ENCODE data around the gene PRRX2. TPM values are rescaled to one million over a fixed set of nuclear protein-coding genes. Genes with fewer than 3 reads are reported as not detected.

Gene PRRX2
- total RNA-seq, 1 donor from 2014 or later, result 20.8 TPM

GRCh38 chr9:129643706-129644105 is 21.7 kb upstream of the PRRX2 start:
- Mint-ChIP-seq H3K9me3 (no peaks in the 10 kb centered on the region), H3K27ac (no peak overlapping the region), H3K36me3 (no peaks in the 10 kb centered on the region), H3K4me1 (ENCODE audit: unreplicated experiment) (peaks cover 15% of the 10 kb centered on the region), H3K27me3 (peaks cover 3% of the 10 kb centered on the region), H3K4me3 (peak overlapping the region; percentile 34)
- no peak for TF ChIP-seq CTCF (conservative IDR thresholded peaks at IDR 0.05)
- DNase-seq (ENCODE audit: extremely low spot score, unreplicated experiment), result no peak

DNA sequence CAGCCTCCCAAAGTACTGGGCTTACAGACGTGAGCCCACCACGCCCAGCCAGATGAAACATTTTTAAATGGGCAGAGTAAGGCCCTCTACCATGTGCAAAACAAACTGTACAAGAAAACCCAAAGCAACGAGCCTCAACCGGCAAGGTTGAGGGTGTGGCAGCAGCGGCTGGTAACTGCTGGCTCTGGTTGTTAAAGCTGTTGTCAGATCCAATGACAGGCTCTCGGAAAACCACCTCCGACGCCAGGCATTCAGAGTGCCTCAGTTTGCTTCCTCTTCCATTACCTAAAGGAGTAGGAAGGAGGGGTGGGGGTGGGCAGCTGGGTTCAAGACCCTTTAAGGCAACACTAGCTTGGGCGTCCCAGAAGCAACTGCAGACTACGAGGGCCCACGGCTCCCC is 21.1 kb upstream of the PRRX2 start:
- no peaks in the 10 kb centered on the region for H3K36me3 Mint-ChIP-seq
- peaks cover 16% of the 10 kb centered on the region for H3K4me1 Mint-ChIP-seq (ENCODE audit: unreplicated experiment)
- H3K27ac Mint-ChIP-seq, result no peak overlapping the region
- no peak overlapping the region for H3K4me3 Mint-ChIP-seq
- H3K27me3 Mint-ChIP-seq, result peaks cover 3% of the 10 kb centered on the region
- no peak for TF ChIP-seq CTCF (conservative IDR thresholded peaks at IDR 0.05)
- H3K9me3 Mint-ChIP-seq, result no peaks in the 10 kb centered on the region
- DNase-seq (ENCODE audit: extremely low spot score, unreplicated experiment), result no peak

DNA sequence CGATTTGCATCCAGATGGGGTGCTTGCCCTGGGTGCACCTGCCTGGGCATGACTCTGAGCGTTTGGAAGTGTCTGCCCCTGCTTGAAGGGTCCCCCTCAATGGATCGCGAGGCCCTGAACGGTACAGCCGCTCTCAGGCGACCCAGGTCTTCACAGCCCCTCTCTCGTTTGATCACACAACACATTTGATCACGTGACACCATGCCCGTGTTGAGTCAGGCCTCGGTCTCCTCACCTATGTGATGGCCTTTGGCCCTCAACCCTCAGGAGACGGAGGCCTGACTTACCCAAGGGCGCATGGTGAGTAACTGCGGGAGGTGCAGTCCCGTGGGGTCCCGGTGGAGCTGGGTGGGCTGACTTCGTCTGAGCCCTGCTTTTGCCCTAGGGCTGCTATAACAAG is 20.5 kb upstream of the PRRX2 start:
- peaks cover 22% of the 10 kb centered on the region for H3K4me1 Mint-ChIP-seq (ENCODE audit: unreplicated experiment)
- DNase-seq (ENCODE audit: extremely low spot score, unreplicated experiment), result no peak
- peaks cover 3% of the 10 kb centered on the region for H3K27me3 Mint-ChIP-seq
- TF ChIP-seq CTCF (conservative IDR thresholded peaks at IDR 0.05), result no peak
- no peaks in the 10 kb centered on the region for H3K36me3 Mint-ChIP-seq
- H3K9me3 Mint-ChIP-seq, result no peaks in the 10 kb centered on the region
- no peak overlapping the region for H3K27ac Mint-ChIP-seq
- no peak overlapping the region for H3K4me3 Mint-ChIP-seq

DNA sequence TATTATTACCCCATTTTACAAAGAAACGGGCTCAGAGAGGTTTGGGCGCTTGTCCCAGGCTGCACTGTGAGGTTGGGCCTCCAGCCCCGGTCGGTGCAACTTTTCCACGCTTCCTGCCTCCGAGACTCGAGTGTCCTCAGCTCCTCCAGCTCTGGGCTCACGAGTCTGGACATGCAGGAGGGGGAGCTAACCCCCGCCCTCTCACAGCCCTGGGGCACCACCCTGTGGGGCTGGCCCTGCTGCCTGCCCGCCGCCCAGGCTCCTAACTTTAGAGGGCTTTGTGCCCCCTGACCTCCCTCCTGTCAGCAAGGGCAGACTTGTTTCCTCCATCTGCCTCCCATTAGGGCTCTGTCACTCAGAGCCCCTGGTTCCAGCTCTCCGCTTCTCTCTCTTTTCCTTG is 19.2 kb upstream of the PRRX2 start:
- Mint-ChIP-seq H3K9me3 (no peaks in the 10 kb centered on the region), H3K27me3 (peaks cover 3% of the 10 kb centered on the region), H3K36me3 (no peaks in the 10 kb centered on the region), H3K4me3 (no peak overlapping the region), H3K27ac (no peak overlapping the region), H3K4me1 (ENCODE audit: unreplicated experiment) (peaks cover 22% of the 10 kb centered on the region)
- no peak for TF ChIP-seq CTCF (conservative IDR thresholded peaks at IDR 0.05)
- DNase-seq (ENCODE audit: extremely low spot score, unreplicated experiment), result no peak

DNA sequence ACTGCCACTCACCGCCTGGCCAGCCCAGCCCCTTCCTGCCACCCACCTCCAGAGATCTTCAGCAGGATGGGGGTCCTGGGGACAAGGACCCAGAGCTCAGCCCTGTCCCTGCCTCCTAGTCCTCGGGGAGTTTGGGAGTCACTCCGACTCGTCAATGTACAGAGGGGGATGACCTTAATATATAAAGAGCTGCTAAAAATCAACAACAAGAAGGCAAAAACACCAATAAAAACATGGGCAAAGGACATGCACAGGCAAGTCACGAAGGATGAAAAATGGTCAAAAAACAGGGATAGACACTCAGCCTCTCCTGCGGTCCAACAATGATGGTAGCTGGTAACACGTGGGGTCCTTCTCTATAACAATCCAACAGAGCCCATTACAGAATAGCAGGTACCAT is 18.8 kb upstream of the PRRX2 start:
- H3K9me3 Mint-ChIP-seq, result no peaks in the 10 kb centered on the region
- H3K27ac Mint-ChIP-seq, result no peak overlapping the region
- H3K36me3 Mint-ChIP-seq, result no peaks in the 10 kb centered on the region
- H3K4me1 Mint-ChIP-seq (ENCODE audit: unreplicated experiment), result peaks cover 24% of the 10 kb centered on the region
- peaks cover 3% of the 10 kb centered on the region for H3K27me3 Mint-ChIP-seq
- TF ChIP-seq CTCF (conservative IDR thresholded peaks at IDR 0.05), result no peak
- H3K4me3 Mint-ChIP-seq, result no peak overlapping the region
- DNase-seq (ENCODE audit: extremely low spot score, unreplicated experiment), result no peak

GRCh38 chr9:129647635-129648034 is 17.8 kb upstream of the PRRX2 start:
- H3K27ac Mint-ChIP-seq, result no peak overlapping the region
- peaks cover 24% of the 10 kb centered on the region for H3K4me1 Mint-ChIP-seq (ENCODE audit: unreplicated experiment)
- no peaks in the 10 kb centered on the region for H3K36me3 Mint-ChIP-seq
- H3K9me3 Mint-ChIP-seq, result no peaks in the 10 kb centered on the region
- no peak for TF ChIP-seq CTCF (conservative IDR thresholded peaks at IDR 0.05)
- H3K27me3 Mint-ChIP-seq, result peaks cover 3% of the 10 kb centered on the region
- H3K4me3 Mint-ChIP-seq, result peak overlapping the region; percentile 12
- no peak for DNase-seq (ENCODE audit: extremely low spot score, unreplicated experiment)

Measured in type B pancreatic cell (in vitro differentiated cells).